Naive thymus-derived CD4-positive, alpha-beta T cell (primary cell): ENCODE measurements around the gene PREB. TPM values are rescaled to one million over a fixed set of nuclear protein-coding genes. Genes with fewer than 3 reads are reported as not detected.

Experiments
- ATAC-seq: fragments of 150-1000 bp; cut with Tn5 transposase; 2 replicates; pipeline ENCODE4 v1.10.0; 2021; ENCODE audit warnings: mild to moderate bottlenecking, moderate library complexity
- CTCF ChIA-PET: fragments of 350-600 bp; sonication (Branson Sonifier 250); formaldehyde crosslinking; loops from one replicate; lab custom pipeline; 2021; ENCODE audit warnings: antibody characterized with exemption; lab: Charles Lee
- POLR2A ChIA-PET: fragments of 350-600 bp; sonication (Branson Sonifier 250); formaldehyde crosslinking; loops from one replicate; lab custom pipeline; 2021; ENCODE audit warnings: antibody characterized with exemption, inconsistent platforms; lab: Charles Lee
- DNase-seq, 9 donors: peaks; one replicate each; pipeline versions ENCODE4 v3.0.0 to v3.0.0-alpha.2; 2020 to 2022; ENCODE audit warnings: mixed read lengths in 1 of 9
- H3K27ac ChIP-seq: one replicate; pipeline ENCODE4 v1.7.0; 2013; ENCODE audit warnings: mild to moderate bottlenecking, low read depth, low read length, moderate library complexity
- H3K27me3 ChIP-seq, 2 donors: one replicate each; pipeline ENCODE4 v1.7.0; 2013; ENCODE audit warnings: low read length in 2 of 2, mild to moderate bottlenecking in 2 of 2, moderate library complexity in 2 of 2; ENCODE audit not compliant: control insufficient read depth in 2 of 2, insufficient read depth in 2 of 2
- H3K36me3 ChIP-seq, 3 experiments: 1 replicate in 2 of 3; 2 replicates in 1 of 3; pipeline ENCODE4 v1.7.0; 2013; ENCODE audit warnings: low read length in 3 of 3, mild to moderate bottlenecking in 3 of 3, moderate library complexity in 1 of 3; ENCODE audit not compliant: insufficient read depth in 3 of 3, control insufficient read depth in 2 of 3
- H3K4me1 ChIP-seq, 2 donors: one replicate each; pipeline ENCODE4 v1.7.0; 2013; ENCODE audit warnings: low read length in 2 of 2, mild to moderate bottlenecking in 2 of 2, moderate library complexity in 1 of 2; ENCODE audit not compliant: control insufficient read depth in 2 of 2, insufficient read depth in 2 of 2
- H3K4me3 ChIP-seq: 2 replicates; pipeline ENCODE4 v1.7.0; 2013; ENCODE audit warnings: mild to moderate bottlenecking, low read length
- H3K9me3 ChIP-seq, 3 experiments: 1 replicate in 2 of 3; 2 replicates in 1 of 3; pipeline ENCODE4 v1.7.0; 2013; ENCODE audit warnings: low read length in 3 of 3; ENCODE audit not compliant: control insufficient read depth in 2 of 3
- H3K27ac Mint-ChIP-seq, 9 donors: one replicate each; pipeline ENCODE4 v1.8.0; 2020 to 2022; ENCODE audit warnings: mixed read lengths in 9 of 9, mild to moderate bottlenecking in 8 of 9, moderate library complexity in 5 of 9, inconsistent platforms in 2 of 9
- H3K27me3 Mint-ChIP-seq, 5 donors: one replicate each; pipeline ENCODE4 v1.8.0; 2021 to 2022; ENCODE audit warnings: mixed read lengths in 5 of 5, mild to moderate bottlenecking in 1 of 5
- H3K36me3 Mint-ChIP-seq, 5 donors: one replicate each; pipeline ENCODE4 v1.8.0; 2020 to 2022; ENCODE audit warnings: mixed read lengths in 5 of 5, mild to moderate bottlenecking in 3 of 5, inconsistent platforms in 1 of 5
- H3K4me1 Mint-ChIP-seq, 7 donors: one replicate each; pipeline ENCODE4 v1.8.0; 2020 to 2022; ENCODE audit warnings: mixed read lengths in 7 of 7, mild to moderate bottlenecking in 3 of 7, inconsistent platforms in 1 of 7
- H3K4me3 Mint-ChIP-seq, 10 donors: one replicate each; pipeline ENCODE4 v1.8.0; 2020 to 2022; ENCODE audit warnings: mild to moderate bottlenecking in 10 of 10, mixed read lengths in 10 of 10, moderate library complexity in 6 of 10, inconsistent platforms in 2 of 10
- H3K9me3 Mint-ChIP-seq, 11 donors: one replicate each; pipeline ENCODE4 v1.8.0; 2020 to 2022; ENCODE audit warnings: mixed read lengths in 11 of 11, mild to moderate bottlenecking in 4 of 11, inconsistent platforms in 1 of 11, moderate library complexity in 1 of 11
- intact Hi-C, 2 donors: fragments of 100-400 bp; cut with micrococcal nuclease; formaldehyde crosslinking; loops; one replicate each; pipeline ENCODE4 v1.15.1; 2023
- polyA plus RNA-seq, 2 donors: library from polyadenylated mRNA; unstranded; fragments of 300-500 nt; fragmentation: Illumina TruSeq; gene quantifications; one replicate each; pipeline ENCODE4 v1.2.3, GENCODE V29; 2021
- total RNA-seq, 6 experiments: library from RNA in 5 of 6; stranded (reverse) in 5 of 6; gene quantifications; 1 replicate in 5 of 6; 2 replicates in 1 of 6; pipeline ENCODE4 v1.2.3 and lab custom pipeline; 2021 to 2026

Gene PREB
- total and polyA plus RNA-seq, 7 experiments from 2014 or later: 25.4 to 72.3 (median 53.2) TPM

GRCh38 chr2:27136751-27137150 is 2.3 kb upstream of the PREB start:
- Histone ChIP-seq H3K27me3 (no peaks in the 10 kb centered on the region), H3K4me3 (no peak overlapping the region), H3K9me3 (no peaks in the 10 kb centered on the region), H3K4me1 (peaks cover 12 to 13% of the 10 kb centered on the region in 2 donors), H3K27ac (no peak overlapping the region), H3K36me3 (peaks cover 0 to 17% (median 0%) of the 10 kb centered on the region in 3 experiments)
- Mint-ChIP-seq H3K27me3 (peaks cover 0 to 8% (median 0%) of the 10 kb centered on the region in 5 donors), H3K36me3 (peaks cover 0 to 7% (median 0%) of the 10 kb centered on the region in 5 donors), H3K27ac (no peak overlapping the region), H3K4me1 (peaks cover 10 to 32% (median 19%) of the 10 kb centered on the region in 7 donors), H3K4me3 (no peak overlapping the region), H3K9me3 (peaks cover 0 to 4% (median 0%) of the 10 kb centered on the region in 11 donors)
- ChIA-PET POLR2A (no interaction called here), CTCF (interaction anchor here (0.6 kb wide), 1 partner anchor 99 kb away, joined by 4 read pairs; no protein-coding TSS in a partner anchor)
- ATAC-seq: no peak
- DNase-seq: no peak
- intact Hi-C loops: no loop called here

DNA sequence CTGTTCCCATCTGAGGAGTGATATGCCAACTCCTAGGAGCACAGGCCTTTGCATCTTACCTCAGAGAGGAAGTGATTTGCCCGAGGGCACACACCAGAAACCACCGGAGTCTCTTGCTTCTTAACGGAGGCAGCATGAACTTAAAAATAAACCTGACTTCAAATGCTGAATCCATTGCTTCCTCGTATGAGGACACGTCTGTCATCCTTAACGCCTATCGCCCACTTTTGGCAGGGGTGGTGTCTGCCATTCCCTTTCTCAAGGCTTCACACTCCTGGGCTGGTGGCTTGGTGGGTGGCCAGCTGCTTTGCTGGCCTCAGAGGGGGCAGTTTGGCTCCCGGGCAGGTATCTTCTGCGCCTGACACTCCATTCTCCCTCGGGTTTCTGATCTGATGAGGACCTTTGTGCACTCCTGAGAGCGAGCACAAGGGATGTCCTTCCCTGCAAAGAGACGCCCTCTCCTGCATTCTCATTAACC is 1.1 kb upstream of the PREB start:
- no peaks in the 10 kb centered on the region for H3K27me3 ChIP-seq
- POLR2A ChIA-PET: interaction anchor here (0.6 to 5.3 kb wide), 3 partner anchors 11 to 1284 kb away, joined by 3 to 49 read pairs (median 3); partner anchors contain the start of gene ABHD1
- H3K9me3 ChIP-seq: no peaks in the 10 kb centered on the region
- DNase-seq (no peak), ATAC-seq (no peak)
- Mint-ChIP-seq H3K27ac (peak overlapping the region in 8 of 9 donors; percentile 73 to 98 (median 92)), H3K4me1 (peaks cover 10 to 32% (median 20%) of the 10 kb centered on the region in 7 donors), H3K4me3 (peak overlapping the region; percentile 67 to 97 (median 92)), H3K27me3 (peaks cover 0 to 8% (median 0%) of the 10 kb centered on the region in 5 donors), H3K36me3 (peaks cover 0 to 8% (median 0%) of the 10 kb centered on the region in 5 donors), H3K9me3 (peaks cover 0 to 4% (median 0%) of the 10 kb centered on the region in 11 donors)
- CTCF ChIA-PET: interaction anchor here (0.6 kb wide), 1 partner anchor 148 kb away, joined by 4 read pairs; no protein-coding TSS in a partner anchor
- peaks cover 12 to 13% of the 10 kb centered on the region in 2 donors for H3K4me1 ChIP-seq
- intact Hi-C loops: loop anchor here (2.0 kb wide), 2 partner anchors 103 to 187 kb away; partner anchors contain the start of genes MPV17 (in 1 of the 2) and TMEM214 (in 1 of the 2)
- no peak overlapping the region for H3K4me3 ChIP-seq
- H3K36me3 ChIP-seq: peaks cover 0 to 29% (median 0%) of the 10 kb centered on the region in 3 experiments
- no peak overlapping the region for H3K27ac ChIP-seq

GRCh38 chr2:27134781-27135477 is 493 bp upstream of the PREB start:
- Mint-ChIP-seq H3K36me3 (peaks cover 0 to 10% (median 3%) of the 10 kb centered on the region in 5 donors), H3K27me3 (peaks cover 0 to 8% (median 0%) of the 10 kb centered on the region in 5 donors), H3K4me3 (peak overlapping the region; percentile 88 to 97 (median 92)), H3K4me1 (peaks cover 10 to 32% (median 20%) of the 10 kb centered on the region in 7 donors), H3K27ac (peak overlapping the region in 8 of 9 donors; percentile 88 to 98 (median 96)), H3K9me3 (peaks cover 0 to 4% (median 0%) of the 10 kb centered on the region in 11 donors)
- Histone ChIP-seq H3K36me3 (peaks cover 0 to 35% (median 0%) of the 10 kb centered on the region in 3 experiments), H3K4me3 (peak overlapping the region; percentile 96), H3K27me3 (no peaks in the 10 kb centered on the region), H3K27ac (peak overlapping the region; percentile 97), H3K4me1 (peaks cover 12 to 13% of the 10 kb centered on the region in 2 donors), H3K9me3 (no peaks in the 10 kb centered on the region)
- ChIA-PET POLR2A (interaction anchor here (0.6 to 5.3 kb wide), 7 partner anchors 11 to 1285 kb away, joined by 3 to 49 read pairs (median 5); partner anchors contain the start of genes ABHD1, AGBL5, ATRAID and SLC5A6), CTCF (interaction anchor here (1.0 kb wide), 1 partner anchor 80 kb away, joined by 4 read pairs; no protein-coding TSS in a partner anchor)
- intact Hi-C loops: loop anchor here (1.0 to 5.0 kb wide), 16 partner anchors 12 to 354 kb away; partner anchors contain the start of genes ABHD1 (in 2 of the 2), ATRAID (in 2 of the 2), EIF2B4 (in 2 of the 2) and KHK (in 2 of the 2)
- no peak for DNase-seq
- ATAC-seq: no peak

GRCh38 chr2:27133195-27133875 is 1.1 kb downstream of the PREB start:
- CTCF ChIA-PET: interaction anchor here (1.3 to 1.5 kb wide), 2 partner anchors 10 to 146 kb away, joined by 3 to 4 read pairs; partner anchors contain the start of gene ABHD1
- peak overlapping the region; percentile 73 to 97 (median 89) for H3K27ac Mint-ChIP-seq
- POLR2A ChIA-PET: interaction anchor here (1.0 to 5.3 kb wide), 8 partner anchors 9 to 82 kb away, joined by 3 to 49 read pairs (median 5); partner anchors contain the start of genes ABHD1, AGBL5, ATRAID and SLC5A6
- no peaks in the 10 kb centered on the region for H3K9me3 ChIP-seq
- H3K27ac ChIP-seq: peak overlapping the region; percentile 97
- peak overlapping the region; percentile 88 to 97 (median 92) for H3K4me3 Mint-ChIP-seq
- H3K36me3 ChIP-seq: peaks cover 0 to 40% (median 0%) of the 10 kb centered on the region in 3 experiments
- peaks cover 10 to 32% (median 21%) of the 10 kb centered on the region in 7 donors for H3K4me1 Mint-ChIP-seq
- ATAC-seq (no peak), DNase-seq (peak in 3 of 9 donors; percentile 14 to 35 (median 16))
- peaks cover 12 to 13% of the 10 kb centered on the region in 2 donors for H3K4me1 ChIP-seq
- intact Hi-C loops: loop anchor here in 1 of 2 donors (5.0 kb wide), 1 partner anchor 346 kb away; the partner anchor contains the start of gene CENPA
- peaks cover 0 to 4% (median 0%) of the 10 kb centered on the region in 11 donors for H3K9me3 Mint-ChIP-seq
- H3K27me3 Mint-ChIP-seq: peaks cover 0 to 2% (median 0%) of the 10 kb centered on the region in 5 donors
- peak overlapping the region; percentile 96 for H3K4me3 ChIP-seq
- H3K36me3 Mint-ChIP-seq: peaks cover 0 to 11% (median 4%) of the 10 kb centered on the region in 5 donors
- H3K27me3 ChIP-seq: no peaks in the 10 kb centered on the region

DNA sequence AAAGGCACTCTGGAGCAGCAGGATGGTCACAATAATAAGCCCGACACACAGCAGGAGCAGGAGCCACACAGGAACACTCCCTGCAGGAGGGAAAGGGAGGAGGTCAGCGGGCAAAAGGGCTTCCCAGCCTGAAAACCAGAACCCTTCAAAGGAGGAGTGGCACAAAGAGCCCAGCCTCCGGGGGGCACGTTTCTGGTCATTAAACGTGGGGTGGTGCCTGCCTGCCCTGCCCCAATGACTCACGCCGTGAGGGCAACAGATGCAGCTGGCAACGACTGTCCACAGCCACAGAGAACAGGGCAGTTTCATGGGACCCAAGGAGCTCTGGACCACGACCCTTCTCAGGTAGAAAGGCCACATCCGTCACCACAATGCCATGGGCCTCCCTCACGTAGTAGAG is 3.0 kb downstream of the PREB start:
- CTCF ChIA-PET: no interaction called here

More for the DNA sequence above, 3.0 kb downstream of the PREB start:
- POLR2A ChIA-PET: interaction anchor here (5.3 kb wide), 1 partner anchor 7 kb away, joined by 49 read pairs; the partner anchor contains the start of gene ABHD1
- no peak overlapping the region for H3K27ac Mint-ChIP-seq
- Histone ChIP-seq H3K4me1 (peaks cover 12 to 13% of the 10 kb centered on the region in 2 donors), H3K27ac (no peak overlapping the region), H3K36me3 (peaks cover 0 to 40% (median 0%) of the 10 kb centered on the region in 3 experiments), H3K9me3 (no peaks in the 10 kb centered on the region), H3K27me3 (no peaks in the 10 kb centered on the region), H3K4me3 (no peak overlapping the region)
- no peak for DNase-seq
- no peaks in the 10 kb centered on the region for H3K27me3 Mint-ChIP-seq
- peaks cover 0 to 11% (median 4%) of the 10 kb centered on the region in 5 donors for H3K36me3 Mint-ChIP-seq
- intact Hi-C loops: loop anchor here in 1 of 2 donors (5.0 kb wide), 1 partner anchor 344 kb away; the partner anchor contains the start of gene CENPA
- H3K4me1 Mint-ChIP-seq: peaks cover 10 to 32% (median 21%) of the 10 kb centered on the region in 7 donors
- no peak for ATAC-seq
- H3K9me3 Mint-ChIP-seq: peaks cover 0 to 4% (median 0%) of the 10 kb centered on the region in 11 donors
- H3K4me3 Mint-ChIP-seq: peak overlapping the region in 6 of 10 donors; percentile 4 to 88 (median 43)
